Measurements from ENCODE around the gene HDAC6. TPM values are rescaled to one million over a fixed set of nuclear protein-coding genes. Genes with fewer than 3 reads are reported as not detected.
A peak's percentile ranks its signal among the peaks of the same experiment; 100 is the strongest.

The HDAC6 gene
- total RNA-seq, 4 donors from 2014 or later, result 55.3 to 90.2 (median 67.9) TPM

DNA sequence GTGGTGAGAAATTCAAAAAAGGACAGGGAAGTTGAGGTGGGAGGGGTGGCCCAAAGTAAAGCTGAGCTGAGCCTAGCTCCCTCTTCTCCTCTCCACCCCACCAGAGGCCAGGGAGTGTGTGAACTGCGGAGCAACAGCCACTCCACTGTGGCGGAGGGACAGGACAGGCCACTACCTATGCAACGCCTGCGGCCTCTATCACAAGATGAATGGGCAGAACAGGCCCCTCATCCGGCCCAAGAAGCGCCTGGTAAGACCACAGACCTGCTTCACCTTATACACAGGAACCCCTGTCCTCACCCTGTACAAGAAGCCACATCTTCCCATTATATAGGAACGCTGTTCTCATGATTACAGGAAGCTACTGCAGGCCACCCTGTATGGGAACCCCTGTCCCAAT lies 9.6 kb upstream of the HDAC6 start:
- DNase-seq (ENCODE audit: low spot score in 2 of 2), result peak in 1 of 2 donors; percentile 56
- no peak for TF ChIP-seq POLR2A (IDR thresholded peaks at IDR 0.05)
- TF ChIP-seq, protein P1, sequence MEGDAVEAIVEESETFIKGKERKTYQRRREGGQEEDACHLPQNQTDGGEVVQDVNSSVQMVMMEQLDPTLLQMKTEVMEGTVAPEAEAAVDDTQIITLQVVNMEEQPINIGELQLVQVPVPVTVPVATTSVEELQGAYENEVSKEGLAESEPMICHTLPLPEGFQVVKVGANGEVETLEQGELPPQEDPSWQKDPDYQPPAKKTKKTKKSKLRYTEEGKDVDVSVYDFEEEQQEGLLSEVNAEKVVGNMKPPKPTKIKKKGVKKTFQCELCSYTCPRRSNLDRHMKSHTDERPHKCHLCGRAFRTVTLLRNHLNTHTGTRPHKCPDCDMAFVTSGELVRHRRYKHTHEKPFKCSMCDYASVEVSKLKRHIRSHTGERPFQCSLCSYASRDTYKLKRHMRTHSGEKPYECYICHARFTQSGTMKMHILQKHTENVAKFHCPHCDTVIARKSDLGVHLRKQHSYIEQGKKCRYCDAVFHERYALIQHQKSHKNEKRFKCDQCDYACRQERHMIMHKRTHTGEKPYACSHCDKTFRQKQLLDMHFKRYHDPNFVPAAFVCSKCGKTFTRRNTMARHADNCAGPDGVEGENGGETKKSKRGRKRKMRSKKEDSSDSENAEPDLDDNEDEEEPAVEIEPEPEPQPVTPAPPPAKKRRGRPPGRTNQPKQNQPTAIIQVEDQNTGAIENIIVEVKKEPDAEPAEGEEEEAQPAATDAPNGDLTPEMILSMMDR (IDR thresholded peaks at IDR 0.05), result no peak
- WGBS, 2 donors, result 86 to 92% methylated on average over 4 to 7 of the region's 7 CpGs
- intact Hi-C loops (cut with DNase I; ENCODE audit: low total_unique reads), result no loop called here
- no peak overlapping the region for H3K4me3 ChIP-seq (ENCODE audit: low read depth, poor library complexity, severe bottlenecking)

DNA sequence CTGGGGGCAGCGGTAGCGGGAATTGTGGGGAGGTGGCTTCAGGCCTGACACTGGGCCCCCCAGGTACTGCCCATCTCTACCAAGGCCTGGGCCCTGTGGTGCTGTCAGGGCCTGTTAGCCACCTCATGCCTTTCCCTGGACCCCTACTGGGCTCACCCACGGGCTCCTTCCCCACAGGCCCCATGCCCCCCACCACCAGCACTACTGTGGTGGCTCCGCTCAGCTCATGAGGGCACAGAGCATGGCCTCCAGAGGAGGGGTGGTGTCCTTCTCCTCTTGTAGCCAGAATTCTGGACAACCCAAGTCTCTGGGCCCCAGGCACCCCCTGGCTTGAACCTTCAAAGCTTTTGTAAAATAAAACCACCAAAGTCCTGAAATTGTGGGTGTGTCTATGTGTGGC lies 7.9 kb upstream of the HDAC6 start:
- H3K4me3 ChIP-seq (ENCODE audit: low read depth, poor library complexity, severe bottlenecking), result no peak overlapping the region
- TF ChIP-seq, protein P1 (IDR thresholded peaks at IDR 0.05), result no peak
- no peak for TF ChIP-seq POLR2A (IDR thresholded peaks at IDR 0.05)
- peak in 1 of 2 donors; percentile 50 for DNase-seq (ENCODE audit: low spot score in 2 of 2)
- 75 to 100% methylated on average over 2 to 4 of the region's 4 CpGs for WGBS, 2 donors
- intact Hi-C loops (cut with DNase I; ENCODE audit: low total_unique reads), result no loop called here

DNA sequence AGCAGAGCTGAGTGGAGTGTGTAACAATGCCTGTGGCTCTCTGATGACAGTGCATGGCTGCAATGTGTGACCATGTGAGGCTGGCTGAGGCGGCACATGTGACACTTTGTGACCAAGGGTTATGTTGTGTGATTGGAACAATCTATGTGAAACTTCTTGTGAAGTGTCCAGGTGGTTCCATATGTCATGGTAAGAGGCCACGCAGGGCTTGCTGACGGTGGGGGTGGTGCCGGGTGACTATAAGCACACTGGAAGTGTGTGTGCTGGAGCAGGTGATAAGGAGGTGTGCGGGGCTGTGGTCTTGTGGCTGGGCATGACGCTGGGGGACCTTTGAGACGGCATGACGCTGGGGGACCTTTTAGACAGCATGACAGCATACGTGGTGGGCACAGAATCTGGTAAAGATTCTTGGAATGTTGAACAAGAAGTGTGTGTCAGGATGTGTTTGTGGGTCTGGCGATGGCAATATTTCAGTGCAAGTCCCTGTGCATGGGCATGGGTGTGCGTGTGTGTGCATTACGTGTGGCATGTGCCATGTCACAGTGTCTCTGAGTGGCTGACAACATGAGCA lies 7.4 kb upstream of the HDAC6 start:
- intact Hi-C loops (cut with DNase I; ENCODE audit: low total_unique reads), result no loop called here
- TF ChIP-seq, protein P1 (IDR thresholded peaks at IDR 0.05), result no peak
- TF ChIP-seq POLR2A (IDR thresholded peaks at IDR 0.05), result no peak
- no peak overlapping the region for H3K4me3 ChIP-seq (ENCODE audit: low read depth, poor library complexity, severe bottlenecking)
- DNase-seq (ENCODE audit: low spot score in 2 of 2), result peak in 1 of 2 donors; percentile 70
- 81 to 93% methylated on average over 9 to 12 of the region's 12 CpGs for WGBS, 2 donors

DNA sequence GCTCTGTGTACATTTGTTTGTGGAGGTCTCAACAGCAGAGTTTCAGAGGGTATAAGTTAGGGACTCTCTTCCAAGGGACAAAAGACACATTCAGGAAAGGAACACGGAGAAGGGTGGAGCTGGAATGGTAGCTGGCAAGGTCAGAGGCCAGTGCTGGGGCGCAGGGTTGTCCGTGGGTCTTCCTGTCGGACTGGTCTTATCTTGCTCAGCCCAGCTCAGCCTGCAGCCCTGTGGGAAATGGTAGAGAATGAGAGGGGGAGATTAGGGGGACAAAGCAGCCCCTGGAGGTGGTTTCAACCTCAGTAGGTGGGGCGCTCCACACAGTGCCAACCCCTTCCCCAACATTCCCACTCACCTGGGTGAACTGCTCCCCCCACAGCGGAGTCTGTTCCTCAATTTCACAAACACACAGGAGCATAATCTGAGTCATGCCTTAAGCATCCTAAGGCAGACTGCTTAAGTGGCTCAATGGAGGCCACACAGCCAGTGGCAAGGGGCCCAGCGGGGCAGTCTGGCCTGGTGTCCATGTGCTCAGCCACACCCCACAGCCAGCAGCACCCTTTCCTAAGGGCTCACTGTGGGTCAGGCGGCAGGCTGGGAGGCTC lies 6.9 kb upstream of the HDAC6 start:
- 70 to 73% methylated on average over 5 to 7 of the region's 8 CpGs for WGBS, 2 donors
- no peak overlapping the region for H3K4me3 ChIP-seq (ENCODE audit: low read depth, poor library complexity, severe bottlenecking)
- DNase-seq (ENCODE audit: low spot score in 2 of 2), result peak in 1 of 2 donors; percentile 71
- TF ChIP-seq POLR2A (IDR thresholded peaks at IDR 0.05), result no peak
- TF ChIP-seq, protein P1 (IDR thresholded peaks at IDR 0.05), result no peak
- intact Hi-C loops (cut with DNase I; ENCODE audit: low total_unique reads), result no loop called here

DNA sequence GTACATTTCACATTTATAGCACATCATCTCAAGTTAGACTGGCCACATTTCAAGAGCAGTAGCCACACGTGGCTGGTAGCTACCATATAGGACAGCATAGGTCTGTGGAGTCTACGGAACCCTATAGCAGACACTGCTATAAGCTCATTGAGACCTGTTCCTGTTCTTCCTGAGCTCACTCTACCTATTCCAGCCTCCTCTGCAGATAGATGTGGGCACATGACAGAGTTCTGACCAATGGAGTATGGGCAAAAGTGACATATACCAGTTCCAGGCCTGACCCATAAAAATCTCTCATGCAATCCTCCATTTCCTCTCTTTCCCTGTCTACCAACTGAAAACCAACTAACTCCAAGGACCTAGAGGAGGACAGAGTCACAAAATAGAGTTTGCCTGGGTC lies 3.5 kb upstream of the HDAC6 start:
- intact Hi-C loops (cut with DNase I; ENCODE audit: low total_unique reads), result no loop called here
- TF ChIP-seq, protein P1 (IDR thresholded peaks at IDR 0.05), result no peak
- TF ChIP-seq POLR2A (IDR thresholded peaks at IDR 0.05), result no peak
- no peak overlapping the region for H3K4me3 ChIP-seq (ENCODE audit: low read depth, poor library complexity, severe bottlenecking)
- DNase-seq (ENCODE audit: low spot score in 2 of 2), result no peak
- WGBS, 2 donors, result 67 to 85% methylated on average over 2 of the region's 2 CpGs

All from lower leg skin (tissue), 4 donors.